Thoracic aorta (tissue), 2 donors: ENCODE data around the gene JCAD. TPM values are rescaled to one million over a fixed set of nuclear protein-coding genes. Genes with fewer than 3 reads are reported as not detected.

ENCODE experiments used
- ATAC-seq: fragments of 150-250 bp; one replicate; pipeline ENCODE4 v1.8.0; 2017; ENCODE audit warnings: low read depth; ENCODE audit not compliant: insufficient number of reproducible peaks, low FRiP score
- DNase-seq: peaks from one replicate; pipeline ENCODE4 v3.0.0-alpha.2; 2020; ENCODE audit warnings: low spot score
- H3K27ac ChIP-seq, 2 donors: fragments of 200-600 bp; sonication (generic); 1 replicate in 1 of 2; 2 replicates in 1 of 2; pipeline ENCODE4 v1.5.1; 2016; ENCODE audit warnings: mild to moderate bottlenecking in 2 of 2, moderate library complexity in 2 of 2
- H3K27me3 ChIP-seq: fragments of 200-600 bp; sonication (generic); replicated peaks from 2 replicates; pipeline ENCODE4 v1.6.0; 2016; ENCODE audit warnings: mild to moderate bottlenecking; ENCODE audit not compliant: insufficient read depth
- H3K36me3 ChIP-seq: fragments of 200-600 bp; sonication (generic); one replicate; pipeline ENCODE4 v1.5.1; 2016
- H3K4me1 ChIP-seq, 2 donors: fragments of 200-600 bp; sonication (generic); 1 replicate in 1 of 2; 2 replicates in 1 of 2; pipeline versions ENCODE4 v1.5.1 to v1.6.0; 2016; ENCODE audit warnings: low read depth in 2 of 2, mild to moderate bottlenecking in 1 of 2; ENCODE audit not compliant: control insufficient read depth in 1 of 2
- H3K4me3 ChIP-seq: fragments of 200-600 bp; sonication (generic); 2 replicates; pipeline ENCODE4 v1.5.1; 2016; ENCODE audit warnings: mild to moderate bottlenecking
- H3K9me3 ChIP-seq: fragments of 200-600 bp; sonication (generic); 2 replicates; pipeline ENCODE4 v1.5.1; 2016
- total RNA-seq, 2 donors: library from RNA; depleted of rRNA; stranded (reverse); fragments of >200 nt; gene quantifications; one replicate each; pipeline versions ENCODE4 v1.1.0 to v1.2.3, GENCODE V29; 2016
- TF ChIP-seq, protein P1 (sequence below): fragments of 200-600 bp; sonication (generic); IDR thresholded peaks from one replicate; pipeline ENCODE4 v1.5.1; 2019; ENCODE audit warnings: antibody characterized with exemption

Gene JCAD
- total RNA-seq, 2 donors from 2014 or later: 46.3 to 103 TPM

DNA sequence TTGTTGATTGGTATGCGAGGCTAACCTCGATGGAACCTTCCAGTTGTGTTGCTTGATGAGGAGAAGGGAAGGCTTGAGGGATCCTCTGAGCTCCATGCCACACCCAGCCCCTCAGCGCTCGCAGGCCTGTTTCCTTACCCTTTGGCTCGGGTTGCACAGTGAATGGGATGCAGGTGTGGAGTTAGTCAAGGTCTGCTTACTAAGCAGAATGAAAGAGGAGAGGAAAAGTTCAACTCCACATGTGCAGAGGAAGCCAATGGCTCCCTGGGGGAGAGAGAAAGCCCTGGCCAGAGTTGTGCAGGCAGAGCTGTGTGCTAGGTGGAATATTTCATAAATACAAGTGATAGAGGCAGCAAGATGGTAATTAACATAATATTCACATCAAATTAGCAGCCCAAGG is 85.5 kb downstream of the JCAD start:
- DNase-seq: no peak
- Histone ChIP-seq H3K4me3 (no peak overlapping the region), H3K9me3 (no peaks in the 10 kb centered on the region), H3K4me1 (peaks cover 11 to 26% of the 10 kb centered on the region in 2 donors), H3K27me3 (no peaks in the 10 kb centered on the region), H3K27ac (no peak overlapping the region), H3K36me3 (no peaks in the 10 kb centered on the region)
- ATAC-seq: no peak
- TF ChIP-seq, protein P1, sequence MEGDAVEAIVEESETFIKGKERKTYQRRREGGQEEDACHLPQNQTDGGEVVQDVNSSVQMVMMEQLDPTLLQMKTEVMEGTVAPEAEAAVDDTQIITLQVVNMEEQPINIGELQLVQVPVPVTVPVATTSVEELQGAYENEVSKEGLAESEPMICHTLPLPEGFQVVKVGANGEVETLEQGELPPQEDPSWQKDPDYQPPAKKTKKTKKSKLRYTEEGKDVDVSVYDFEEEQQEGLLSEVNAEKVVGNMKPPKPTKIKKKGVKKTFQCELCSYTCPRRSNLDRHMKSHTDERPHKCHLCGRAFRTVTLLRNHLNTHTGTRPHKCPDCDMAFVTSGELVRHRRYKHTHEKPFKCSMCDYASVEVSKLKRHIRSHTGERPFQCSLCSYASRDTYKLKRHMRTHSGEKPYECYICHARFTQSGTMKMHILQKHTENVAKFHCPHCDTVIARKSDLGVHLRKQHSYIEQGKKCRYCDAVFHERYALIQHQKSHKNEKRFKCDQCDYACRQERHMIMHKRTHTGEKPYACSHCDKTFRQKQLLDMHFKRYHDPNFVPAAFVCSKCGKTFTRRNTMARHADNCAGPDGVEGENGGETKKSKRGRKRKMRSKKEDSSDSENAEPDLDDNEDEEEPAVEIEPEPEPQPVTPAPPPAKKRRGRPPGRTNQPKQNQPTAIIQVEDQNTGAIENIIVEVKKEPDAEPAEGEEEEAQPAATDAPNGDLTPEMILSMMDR: no peak

DNA sequence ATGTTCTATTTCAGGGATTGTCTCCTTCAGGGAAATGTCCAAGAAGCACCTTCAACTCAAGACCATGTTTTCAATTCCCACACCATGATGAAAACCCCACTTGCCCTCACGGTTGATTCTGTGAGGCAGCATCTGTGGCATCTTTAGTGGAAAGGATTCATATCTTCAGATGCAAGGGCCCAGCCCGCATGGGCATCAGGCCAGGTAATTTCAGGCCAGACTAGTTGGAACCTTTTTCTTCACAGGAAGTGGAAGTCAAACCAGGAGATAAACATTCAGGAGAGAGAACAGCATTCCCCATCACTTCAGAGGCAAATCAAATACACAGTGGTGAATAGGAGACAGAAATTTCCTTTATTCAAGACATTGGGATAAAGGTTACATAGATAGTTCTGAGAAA is 88.8 kb downstream of the JCAD start:
- Histone ChIP-seq H3K27ac (no peak overlapping the region), H3K9me3 (no peaks in the 10 kb centered on the region), H3K36me3 (no peaks in the 10 kb centered on the region), H3K4me3 (no peak overlapping the region), H3K27me3 (no peaks in the 10 kb centered on the region), H3K4me1 (peaks cover 5 to 13% of the 10 kb centered on the region in 2 donors)
- TF ChIP-seq, protein P1: no peak
- DNase-seq: no peak
- no peak for ATAC-seq

DNA sequence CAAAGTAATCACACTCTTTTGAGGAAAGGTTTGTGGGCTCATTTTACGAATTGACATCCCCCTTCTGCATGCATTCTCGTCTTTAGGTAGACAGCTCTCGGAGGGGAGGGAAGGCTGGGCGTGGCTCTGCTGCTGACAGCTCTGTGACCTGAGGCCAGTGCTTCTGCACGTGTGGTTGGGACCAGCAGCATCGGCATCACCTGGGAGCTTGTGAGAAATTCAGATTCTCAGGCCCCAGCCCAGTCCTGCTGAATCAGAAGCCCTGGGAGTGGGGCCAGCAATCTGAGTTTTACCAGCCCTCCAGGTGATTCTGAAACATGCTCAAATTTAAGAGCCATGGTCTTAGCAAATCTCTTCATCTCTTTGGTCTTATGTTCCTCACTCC is 89.4 kb downstream of the JCAD start:
- no peaks in the 10 kb centered on the region for H3K36me3 ChIP-seq
- no peaks in the 10 kb centered on the region for H3K27me3 ChIP-seq
- DNase-seq: no peak
- no peak overlapping the region for H3K4me3 ChIP-seq
- peaks cover 5 to 13% of the 10 kb centered on the region in 2 donors for H3K4me1 ChIP-seq
- TF ChIP-seq, protein P1: no peak
- no peak overlapping the region for H3K27ac ChIP-seq
- no peak for ATAC-seq
- H3K9me3 ChIP-seq: no peaks in the 10 kb centered on the region

DNA sequence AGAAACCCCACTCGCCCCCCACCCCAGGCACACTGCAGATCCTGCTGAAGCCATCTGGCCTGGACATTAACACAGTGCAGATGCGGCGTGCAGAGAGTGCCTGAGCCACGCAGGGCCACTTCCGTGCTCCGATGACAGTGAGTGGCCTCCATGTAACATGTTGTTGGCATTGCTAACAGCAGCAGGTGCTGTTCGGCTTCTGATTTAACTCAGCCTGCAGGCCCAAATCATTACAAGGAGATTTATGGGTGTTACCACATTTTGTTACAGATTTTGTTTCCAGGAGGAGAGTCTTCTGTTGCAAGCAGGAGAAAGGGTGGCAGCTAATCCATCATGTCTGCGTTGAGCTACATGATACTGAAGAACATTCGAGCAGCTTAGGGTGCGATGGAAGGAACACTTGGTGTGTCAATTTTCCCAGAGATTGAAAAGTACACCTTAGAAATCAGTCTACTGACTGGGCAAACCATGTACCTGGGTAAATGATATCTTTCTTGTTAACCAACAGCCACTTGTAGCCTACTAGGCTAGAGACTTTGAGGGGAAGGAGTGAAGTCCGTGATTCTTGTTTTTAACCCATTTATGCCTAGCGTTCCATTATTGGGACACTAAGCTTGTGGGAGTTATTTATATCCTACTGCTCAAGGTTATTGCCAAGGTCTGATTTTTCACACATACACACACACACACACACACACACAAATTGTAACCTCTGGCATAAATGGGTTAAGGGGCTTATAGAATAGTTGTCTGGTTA is 90.0 kb downstream of the JCAD start:
- ATAC-seq (no peak), DNase-seq (no peak)
- Histone ChIP-seq H3K4me3 (no peak overlapping the region), H3K9me3 (no peaks in the 10 kb centered on the region), H3K27ac (no peak overlapping the region), H3K4me1 (peaks cover 5 to 13% of the 10 kb centered on the region in 2 donors), H3K27me3 (no peaks in the 10 kb centered on the region), H3K36me3 (no peaks in the 10 kb centered on the region)
- TF ChIP-seq, protein P1: no peak

DNA sequence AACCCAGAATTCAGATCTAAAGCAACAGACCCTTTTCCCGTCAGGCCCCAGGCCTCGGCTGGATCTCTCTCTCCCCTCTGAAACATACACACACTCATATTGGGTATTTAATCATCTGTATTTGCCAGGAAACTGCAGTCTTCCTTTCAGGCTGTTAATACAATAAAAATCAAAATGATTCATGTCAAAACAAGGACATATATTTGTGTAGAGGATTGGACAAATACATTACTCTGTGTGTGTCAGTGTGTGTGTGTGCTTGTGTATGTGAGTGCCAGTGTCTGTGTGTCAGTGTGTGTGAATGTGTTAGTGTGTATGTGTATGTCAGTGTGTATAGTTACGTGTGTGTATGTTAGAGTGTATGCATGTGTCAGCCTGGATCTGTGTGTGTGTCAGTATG is 90.8 kb downstream of the JCAD start:
- H3K27me3 ChIP-seq: no peaks in the 10 kb centered on the region
- no peaks in the 10 kb centered on the region for H3K9me3 ChIP-seq
- H3K27ac ChIP-seq: peak overlapping the region; percentile 59 to 70
- ATAC-seq (no peak), DNase-seq (no peak)
- H3K4me1 ChIP-seq: peaks cover 5 to 13% of the 10 kb centered on the region in 2 donors
- no peaks in the 10 kb centered on the region for H3K36me3 ChIP-seq
- TF ChIP-seq, protein P1: no peak
- H3K4me3 ChIP-seq: no peak overlapping the region
